Right atrium auricular region (tissue), 2 donors: ENCODE results near the gene CRELD2. TPM values are rescaled to one million over a fixed set of nuclear protein-coding genes. Genes with fewer than 3 reads are reported as not detected.

ENCODE experiments used
- DNase-seq: peaks from one replicate; pipeline ENCODE4 v3.0.0-alpha.2; 2019; ENCODE audit warnings: low spot score
- H3K27ac ChIP-seq, 2 donors: fragments of 200-600 bp; sonication (generic); 1 replicate in 1 of 2; 2 replicates in 1 of 2; pipeline ENCODE4 v1.5.1; 2016 to 2019
- H3K27me3 ChIP-seq, 2 donors: fragments of 200-600 bp; sonication (generic); one replicate each; pipeline versions ENCODE4 v1.5.1 to v1.6.0; 2017 to 2019
- H3K36me3 ChIP-seq: fragments of 200-600 bp; sonication (generic); one replicate; pipeline ENCODE4 v1.5.1; 2016
- H3K4me1 ChIP-seq, 2 donors: fragments of 200-600 bp; sonication (generic); one replicate each; pipeline versions ENCODE4 v1.5.1 to v1.6.0; 2017 to 2019
- H3K4me3 ChIP-seq, 2 donors: fragments of 200-600 bp; sonication (generic); 1 replicate in 1 of 2; 2 replicates in 1 of 2; pipeline ENCODE4 v1.5.1; 2017 to 2019; ENCODE audit warnings: mild to moderate bottlenecking in 1 of 2, moderate library complexity in 1 of 2
- H3K9me3 ChIP-seq, 2 donors: fragments of 200-600 bp; sonication (generic); one replicate each; pipeline ENCODE4 v1.5.1; 2019
- total RNA-seq, 2 donors: library from RNA; depleted of rRNA; stranded (reverse); fragments of >200 nt; gene quantifications; one replicate each; pipeline ENCODE4 v1.1.0, GENCODE V29; 2016
- TF ChIP-seq, protein P1 (sequence below), 2 donors: fragments of 200-600 bp; sonication (generic); IDR thresholded peaks; one replicate each; pipeline ENCODE4 v1.5.1; 2019; ENCODE audit warnings: antibody characterized with exemption in 2 of 2

The CRELD2 gene
- total RNA-seq, 2 donors from 2014 or later: 16.1 to 28.5 TPM

DNA sequence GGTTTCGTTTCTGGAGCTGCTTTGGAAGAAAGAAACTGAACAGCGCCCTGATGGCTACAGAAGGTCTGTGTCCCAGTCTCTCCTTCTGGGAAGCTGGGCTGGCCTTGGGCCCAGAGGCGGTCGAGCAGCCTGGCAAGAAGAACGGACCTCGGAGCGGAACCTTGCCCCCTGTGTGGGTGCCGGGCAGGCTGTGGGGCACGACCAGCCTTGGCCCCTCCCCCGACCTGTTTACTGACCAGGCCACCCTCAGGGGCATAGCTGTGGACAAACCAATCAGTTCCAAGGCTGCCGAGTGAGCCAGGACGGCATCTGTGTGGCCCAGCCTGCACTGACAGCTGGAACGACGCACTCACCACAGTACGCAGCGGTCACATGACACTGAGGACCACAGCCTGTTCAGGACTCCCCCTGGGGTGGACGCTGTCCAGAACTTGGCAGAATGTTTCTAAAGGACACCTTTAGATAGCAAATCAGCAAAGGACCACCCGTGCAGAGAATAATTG, 49.3 kb downstream of the CRELD2 start:
- Histone ChIP-seq H3K4me1 (peaks cover 0 to 98% of the 10 kb centered on the region in 2 donors), H3K9me3 (no peaks in the 10 kb centered on the region), H3K27me3 (no peaks in the 10 kb centered on the region), H3K36me3 (peaks cover 17% of the 10 kb centered on the region), H3K4me3 (peak overlapping the region in 1 of 2 donors; percentile 31), H3K27ac (peak overlapping the region; percentile 96 to 98)
- TF ChIP-seq, protein P1, sequence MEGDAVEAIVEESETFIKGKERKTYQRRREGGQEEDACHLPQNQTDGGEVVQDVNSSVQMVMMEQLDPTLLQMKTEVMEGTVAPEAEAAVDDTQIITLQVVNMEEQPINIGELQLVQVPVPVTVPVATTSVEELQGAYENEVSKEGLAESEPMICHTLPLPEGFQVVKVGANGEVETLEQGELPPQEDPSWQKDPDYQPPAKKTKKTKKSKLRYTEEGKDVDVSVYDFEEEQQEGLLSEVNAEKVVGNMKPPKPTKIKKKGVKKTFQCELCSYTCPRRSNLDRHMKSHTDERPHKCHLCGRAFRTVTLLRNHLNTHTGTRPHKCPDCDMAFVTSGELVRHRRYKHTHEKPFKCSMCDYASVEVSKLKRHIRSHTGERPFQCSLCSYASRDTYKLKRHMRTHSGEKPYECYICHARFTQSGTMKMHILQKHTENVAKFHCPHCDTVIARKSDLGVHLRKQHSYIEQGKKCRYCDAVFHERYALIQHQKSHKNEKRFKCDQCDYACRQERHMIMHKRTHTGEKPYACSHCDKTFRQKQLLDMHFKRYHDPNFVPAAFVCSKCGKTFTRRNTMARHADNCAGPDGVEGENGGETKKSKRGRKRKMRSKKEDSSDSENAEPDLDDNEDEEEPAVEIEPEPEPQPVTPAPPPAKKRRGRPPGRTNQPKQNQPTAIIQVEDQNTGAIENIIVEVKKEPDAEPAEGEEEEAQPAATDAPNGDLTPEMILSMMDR (IDR thresholded peaks at IDR 0.05): no peak
- peak; percentile 69 for DNase-seq

DNA sequence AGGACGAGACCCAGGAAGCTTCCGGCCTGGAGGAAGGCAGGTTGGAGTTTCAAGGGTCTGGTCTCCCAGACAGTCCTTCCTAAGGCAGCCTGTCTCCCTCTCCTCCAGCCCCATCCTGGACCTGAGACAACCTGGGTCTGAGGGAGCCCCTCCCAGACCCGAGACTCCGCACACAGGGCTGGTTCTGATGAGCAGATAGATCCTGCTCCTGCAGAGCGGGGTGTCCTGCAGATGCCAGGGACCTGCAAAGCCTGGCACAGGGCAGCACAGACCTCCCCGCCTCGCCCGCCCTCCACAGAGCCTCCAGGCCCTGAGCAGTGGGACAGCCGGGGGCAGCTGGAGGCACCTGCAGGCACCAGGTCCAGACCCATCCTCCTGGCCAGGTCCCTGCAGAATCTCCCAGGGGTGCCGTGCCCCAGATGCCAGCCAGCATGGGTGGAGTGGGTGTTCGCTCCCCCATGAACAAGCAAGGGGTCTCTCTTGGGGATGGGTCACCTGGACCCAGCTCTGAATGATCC, 49.9 kb downstream of the CRELD2 start:
- H3K9me3 ChIP-seq: no peaks in the 10 kb centered on the region
- no peak for DNase-seq
- TF ChIP-seq, protein P1 (IDR thresholded peaks at IDR 0.05): no peak
- peaks cover 0 to 92% of the 10 kb centered on the region in 2 donors for H3K4me1 ChIP-seq
- no peak overlapping the region for H3K4me3 ChIP-seq
- H3K36me3 ChIP-seq: peaks cover 11% of the 10 kb centered on the region
- peak overlapping the region; percentile 96 to 98 for H3K27ac ChIP-seq
- no peaks in the 10 kb centered on the region for H3K27me3 ChIP-seq

GRCh38 chr22:49968831-49969661, 50.6 kb downstream of the CRELD2 start:
- Histone ChIP-seq H3K36me3 (peaks cover 4% of the 10 kb centered on the region), H3K27ac (peak overlapping the region; percentile 96 to 98), H3K4me1 (peaks cover 0 to 85% of the 10 kb centered on the region in 2 donors), H3K4me3 (no peak overlapping the region), H3K9me3 (no peaks in the 10 kb centered on the region), H3K27me3 (no peaks in the 10 kb centered on the region)
- TF ChIP-seq, protein P1 (IDR thresholded peaks at IDR 0.05): no peak
- no peak for DNase-seq

GRCh38 chr22:49969751-49970527, 51.5 kb downstream of the CRELD2 start:
- no peak overlapping the region for H3K4me3 ChIP-seq
- H3K4me1 ChIP-seq: peaks cover 0 to 76% of the 10 kb centered on the region in 2 donors

DNA sequence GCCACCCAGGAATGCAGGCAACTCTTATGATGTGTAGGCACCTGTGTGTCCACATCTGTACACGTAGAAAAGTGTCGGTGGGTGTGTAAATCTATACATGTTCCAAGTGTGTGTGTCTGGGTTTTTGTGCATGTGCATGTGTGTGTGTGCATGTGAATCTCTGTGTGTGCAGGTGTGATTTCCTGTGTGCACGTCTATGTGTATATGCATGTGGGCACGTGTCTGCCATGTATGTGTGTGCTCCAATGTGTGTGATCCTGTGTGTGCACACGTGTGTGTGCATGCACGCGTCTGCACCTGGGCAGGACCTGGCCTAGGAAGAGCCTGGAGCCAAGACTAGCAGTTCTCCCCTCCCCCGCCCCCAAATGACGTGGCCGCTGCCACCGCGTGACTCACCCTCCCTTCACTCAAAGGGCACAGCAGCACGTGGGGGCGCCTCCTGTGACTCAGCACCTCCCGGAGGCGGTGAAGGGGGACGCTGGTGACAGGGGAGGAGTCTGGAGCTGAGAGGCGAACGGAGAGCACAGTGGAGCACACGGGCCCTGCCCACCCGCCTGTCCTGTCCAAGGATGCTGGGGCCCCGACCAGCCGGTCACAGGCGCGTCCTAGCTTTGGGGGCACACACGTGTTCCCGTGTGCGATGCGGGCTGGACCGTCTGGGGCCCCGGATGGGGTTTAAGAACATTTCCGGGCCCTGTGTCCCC, 52.2 kb downstream of the CRELD2 start:
- TF ChIP-seq, protein P1 (IDR thresholded peaks at IDR 0.05): no peak
- Histone ChIP-seq H3K27me3 (no peaks in the 10 kb centered on the region), H3K36me3 (no peaks in the 10 kb centered on the region), H3K9me3 (no peaks in the 10 kb centered on the region), H3K4me3 (peak overlapping the region; percentile 46 to 58), H3K4me1 (peaks cover 0 to 69% of the 10 kb centered on the region in 2 donors), H3K27ac (peak overlapping the region; percentile 96 to 98)
- DNase-seq: peak; percentile 98

More at GRCh38 chr22:49969751-49970527, 51.5 kb downstream of the CRELD2 start:
- TF ChIP-seq, protein P1 (IDR thresholded peaks at IDR 0.05): no peak
- no peak for DNase-seq
- Histone ChIP-seq H3K27ac (peak overlapping the region; percentile 96 to 98), H3K9me3 (no peaks in the 10 kb centered on the region), H3K36me3 (no peaks in the 10 kb centered on the region), H3K27me3 (no peaks in the 10 kb centered on the region)
